Neural progenitor cell (in vitro differentiated cells): ENCODE data around the gene S100B. TPM values are rescaled to one million over a fixed set of nuclear protein-coding genes. Genes with fewer than 3 reads are reported as not detected.

Experiments used
- DNase-seq: peaks from one replicate; pipeline ENCODE4 v3.0.0-alpha.2; 2016; ENCODE audit warnings: low spot score
- H2AFZ ChIP-seq: fragments of 200-600 bp; sonication (generic); replicated peaks from 2 replicates; pipeline ENCODE4 v1.6.1; 2016; ENCODE audit warnings: antibody characterized with exemption
- H3F3A ChIP-seq: fragments of 200-600 bp; sonication (generic); 2 replicates; pipeline ENCODE4 v1.6.1; 2016; ENCODE audit warnings: antibody characterized with exemption, low read depth
- H3K27ac ChIP-seq: fragments of 200-600 bp; sonication (generic); 2 replicates; pipeline ENCODE4 v1.5.1; 2016; ENCODE audit warnings: mild to moderate bottlenecking
- H3K27me3 ChIP-seq: fragments of 200-600 bp; sonication (generic); 2 replicates; pipeline ENCODE4 v1.6.1; 2016; ENCODE audit warnings: mild to moderate bottlenecking, moderate library complexity
- H3K36me3 ChIP-seq: fragments of 200-600 bp; sonication (generic); 2 replicates; pipeline ENCODE4 v1.5.1; 2016
- H3K4me1 ChIP-seq: fragments of 200-600 bp; sonication (generic); 2 replicates; pipeline ENCODE4 v1.6.1; 2016; ENCODE audit warnings: mixed run types
- H3K4me2 ChIP-seq: fragments of 200-600 bp; sonication (generic); 2 replicates; pipeline ENCODE4 v1.6.1; 2016
- H3K4me3 ChIP-seq: fragments of 200-600 bp; sonication (generic); 2 replicates; pipeline ENCODE4 v1.5.1; 2016
- H3K79me2 ChIP-seq: fragments of 200-600 bp; sonication (generic); 2 replicates; pipeline ENCODE4 v1.6.1; 2016; ENCODE audit warnings: low read depth
- H3K9ac ChIP-seq: fragments of 200-600 bp; sonication (generic); 2 replicates; pipeline ENCODE4 v1.6.1; 2016
- H3K9me3 ChIP-seq: fragments of 200-600 bp; sonication (generic); 2 replicates; pipeline ENCODE4 v1.5.1; 2016; ENCODE audit warnings: low read depth
- H4K20me1 ChIP-seq: fragments of 200-600 bp; sonication (generic); 2 replicates; pipeline ENCODE4 v1.6.1; 2016; ENCODE audit warnings: low read depth
- H3K27ac Mint-ChIP-seq: 3 replicates; pipeline ENCODE4 v1.8.0; 2021; ENCODE audit warnings: mixed read lengths
- H3K27me3 Mint-ChIP-seq: 2 replicates; pipeline ENCODE4 v1.8.0; 2022; ENCODE audit warnings: low read depth, mild to moderate bottlenecking, inconsistent platforms, moderate library complexity, mixed read lengths; ENCODE audit not compliant: insufficient read depth
- H3K36me3 Mint-ChIP-seq: 3 replicates; pipeline ENCODE4 v1.8.0; 2021; ENCODE audit warnings: mixed read lengths
- H3K4me1 Mint-ChIP-seq: 3 replicates; pipeline ENCODE4 v1.8.0; 2021; ENCODE audit warnings: mixed read lengths
- H3K4me3 Mint-ChIP-seq: 3 replicates; pipeline ENCODE4 v1.8.0; 2021; ENCODE audit warnings: mild to moderate bottlenecking, moderate library complexity, mixed read lengths
- H3K9me3 Mint-ChIP-seq: 3 replicates; pipeline ENCODE4 v1.8.0; 2020; ENCODE audit warnings: mixed read lengths
- EZH2 ChIP-seq: fragments of 200-600 bp; sonication (generic); IDR thresholded peaks from 2 replicates; pipeline ENCODE4 v1.6.1; 2017; ENCODE audit warnings: antibody characterized with exemption, mild to moderate bottlenecking, moderate library complexity
- EZH2phosphoT487 ChIP-seq: fragments of 200-600 bp; sonication (generic); IDR thresholded peaks from 2 replicates; pipeline ENCODE4 v1.6.1; 2017; ENCODE audit warnings: antibody characterized with exemption
- total RNA-seq: library from RNA; depleted of rRNA; stranded (reverse); fragments of >200 nt; gene quantifications from 2 replicates; pipeline ENCODE4 v1.2.3, GENCODE V29; 2015; ENCODE audit warnings: low replicate concordance
- TF ChIP-seq, protein P1 (sequence below): fragments of 200-600 bp; sonication (generic); IDR thresholded peaks from 2 replicates; pipeline ENCODE4 v1.5.1; 2017; ENCODE audit warnings: antibody characterized with exemption, mild to moderate bottlenecking

Gene S100B
- total RNA-seq, 1 donor from 2014 or later = 0.60 TPM

DNA sequence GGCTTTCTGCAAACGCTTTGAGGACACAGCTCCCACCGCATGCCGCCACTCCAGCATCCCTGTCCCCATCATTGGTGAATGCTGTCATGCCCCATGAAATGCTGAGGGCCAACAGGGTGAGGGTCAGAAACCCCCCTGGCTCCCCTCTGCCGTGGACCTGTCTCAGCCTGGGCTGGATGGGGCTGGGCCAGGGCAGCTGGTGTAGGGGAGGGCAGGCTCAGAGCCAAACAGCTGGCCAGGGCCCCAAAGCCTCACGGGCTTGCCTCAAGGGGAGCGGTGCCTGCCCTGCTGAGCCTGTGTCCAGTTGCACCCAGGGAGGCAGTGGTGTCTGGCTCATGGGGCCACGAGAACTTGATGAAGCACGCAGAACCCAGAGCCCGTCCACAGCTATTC, 49.7 kb downstream of the S100B start:
- no peak for DNase-seq
- H3F3A ChIP-seq = no peaks in the 10 kb centered on the region
- H3K4me1 ChIP-seq = no peaks in the 10 kb centered on the region
- TF ChIP-seq, protein P1, sequence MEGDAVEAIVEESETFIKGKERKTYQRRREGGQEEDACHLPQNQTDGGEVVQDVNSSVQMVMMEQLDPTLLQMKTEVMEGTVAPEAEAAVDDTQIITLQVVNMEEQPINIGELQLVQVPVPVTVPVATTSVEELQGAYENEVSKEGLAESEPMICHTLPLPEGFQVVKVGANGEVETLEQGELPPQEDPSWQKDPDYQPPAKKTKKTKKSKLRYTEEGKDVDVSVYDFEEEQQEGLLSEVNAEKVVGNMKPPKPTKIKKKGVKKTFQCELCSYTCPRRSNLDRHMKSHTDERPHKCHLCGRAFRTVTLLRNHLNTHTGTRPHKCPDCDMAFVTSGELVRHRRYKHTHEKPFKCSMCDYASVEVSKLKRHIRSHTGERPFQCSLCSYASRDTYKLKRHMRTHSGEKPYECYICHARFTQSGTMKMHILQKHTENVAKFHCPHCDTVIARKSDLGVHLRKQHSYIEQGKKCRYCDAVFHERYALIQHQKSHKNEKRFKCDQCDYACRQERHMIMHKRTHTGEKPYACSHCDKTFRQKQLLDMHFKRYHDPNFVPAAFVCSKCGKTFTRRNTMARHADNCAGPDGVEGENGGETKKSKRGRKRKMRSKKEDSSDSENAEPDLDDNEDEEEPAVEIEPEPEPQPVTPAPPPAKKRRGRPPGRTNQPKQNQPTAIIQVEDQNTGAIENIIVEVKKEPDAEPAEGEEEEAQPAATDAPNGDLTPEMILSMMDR = no peak
- TF ChIP-seq EZH2phosphoT487 = no peak
- TF ChIP-seq EZH2 = no peak
- no peak overlapping the region for H3K27ac ChIP-seq
- Mint-ChIP-seq H3K9me3 (no peaks in the 10 kb centered on the region), H3K4me3 (no peak overlapping the region), H3K36me3 (peaks cover 34% of the 10 kb centered on the region), H3K4me1 (peaks cover 6% of the 10 kb centered on the region), H3K27ac (no peak overlapping the region), H3K27me3 (peaks cover 2% of the 10 kb centered on the region)
- H3K79me2 ChIP-seq = no peaks in the 10 kb centered on the region
- H3K4me2 ChIP-seq = no peak overlapping the region
- no peaks in the 10 kb centered on the region for H4K20me1 ChIP-seq
- no peak overlapping the region for H3K9ac ChIP-seq
- H3K36me3 ChIP-seq = no peaks in the 10 kb centered on the region
- no peaks in the 10 kb centered on the region for H3K27me3 ChIP-seq
- H3K9me3 ChIP-seq = no peaks in the 10 kb centered on the region
- H2AFZ ChIP-seq = no peak overlapping the region
- no peak overlapping the region for H3K4me3 ChIP-seq

DNA sequence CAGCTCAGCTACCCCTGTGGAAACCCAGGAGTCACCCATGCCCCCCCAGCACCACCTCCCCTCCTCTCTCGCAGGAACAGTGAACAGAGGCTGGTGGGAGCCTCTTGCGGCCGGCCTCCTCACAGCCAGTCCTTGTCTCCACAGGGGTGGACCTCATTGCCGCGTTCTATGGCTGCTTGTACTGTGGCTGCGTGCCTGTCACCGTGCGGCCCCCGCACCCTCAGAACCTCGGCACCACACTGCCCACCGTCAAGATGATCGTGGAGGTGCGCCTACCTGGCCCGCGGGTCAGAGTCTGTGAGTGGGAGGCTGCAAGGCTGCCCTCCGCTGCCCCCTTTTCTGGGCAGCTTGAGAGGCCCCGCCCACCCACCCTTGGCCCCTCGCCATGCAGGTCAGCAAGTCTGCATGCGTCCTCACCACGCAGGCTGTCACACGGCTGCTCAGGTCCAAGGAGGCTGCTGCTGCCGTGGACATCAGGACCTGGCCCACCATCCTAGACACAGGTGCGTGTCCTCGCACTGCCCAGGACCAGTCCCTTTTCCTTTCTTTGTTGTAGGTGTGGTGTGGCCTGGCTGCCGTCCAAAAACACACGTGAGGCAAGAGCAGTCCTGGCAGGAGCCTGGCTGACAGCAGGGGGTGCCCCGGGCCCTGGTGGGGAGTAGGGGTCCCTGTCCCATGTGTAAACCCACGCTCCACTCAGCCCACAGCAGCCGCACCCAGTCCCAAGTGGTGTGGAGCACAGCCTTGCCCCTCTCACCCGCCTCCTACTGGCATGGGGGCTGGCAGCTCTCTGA, 50.3 kb downstream of the S100B start:
- no peak overlapping the region for H3K4me3 ChIP-seq
- H3K4me1 ChIP-seq = no peaks in the 10 kb centered on the region
- no peak overlapping the region for H2AFZ ChIP-seq
- DNase-seq = no peak
- H3K27ac Mint-ChIP-seq = no peak overlapping the region
- H3K9ac ChIP-seq = no peak overlapping the region
- H3K9me3 ChIP-seq = no peaks in the 10 kb centered on the region
- no peak overlapping the region for H3K4me2 ChIP-seq
- no peaks in the 10 kb centered on the region for H3K79me2 ChIP-seq
- peaks cover 5% of the 10 kb centered on the region for H3K4me1 Mint-ChIP-seq
- H3F3A ChIP-seq = no peaks in the 10 kb centered on the region
- no peaks in the 10 kb centered on the region for H3K27me3 ChIP-seq
- H3K9me3 Mint-ChIP-seq = no peaks in the 10 kb centered on the region
- peaks cover 30% of the 10 kb centered on the region for H3K36me3 Mint-ChIP-seq
- no peak overlapping the region for H3K4me3 Mint-ChIP-seq
- H3K27ac ChIP-seq = no peak overlapping the region
- H3K36me3 ChIP-seq = no peaks in the 10 kb centered on the region
- H4K20me1 ChIP-seq = no peaks in the 10 kb centered on the region
- peaks cover 2% of the 10 kb centered on the region for H3K27me3 Mint-ChIP-seq
- TF ChIP-seq, protein P1 = no peak
- TF ChIP-seq EZH2phosphoT487 = no peak
- TF ChIP-seq EZH2 = no peak

GRCh38 chr21:46553993-46554392, 50.9 kb downstream of the S100B start:
- Histone ChIP-seq H3K36me3 (no peaks in the 10 kb centered on the region), H3K9me3 (no peaks in the 10 kb centered on the region)
- H3K36me3 Mint-ChIP-seq = peaks cover 30% of the 10 kb centered on the region

More at GRCh38 chr21:46553993-46554392, 50.9 kb downstream of the S100B start:
- Histone ChIP-seq H3K4me3 (no peak overlapping the region), H3K4me1 (no peaks in the 10 kb centered on the region), H3K4me2 (no peak overlapping the region), H3F3A (no peaks in the 10 kb centered on the region), H3K27ac (no peak overlapping the region), H4K20me1 (no peaks in the 10 kb centered on the region), H2AFZ (no peak overlapping the region), H3K9ac (no peak overlapping the region), H3K79me2 (no peaks in the 10 kb centered on the region), H3K27me3 (no peaks in the 10 kb centered on the region)
- DNase-seq = no peak
- Mint-ChIP-seq H3K4me3 (no peak overlapping the region), H3K27me3 (peaks cover 2% of the 10 kb centered on the region), H3K4me1 (no peaks in the 10 kb centered on the region), H3K27ac (no peak overlapping the region), H3K9me3 (no peaks in the 10 kb centered on the region)
- no peak for TF ChIP-seq EZH2phosphoT487
- TF ChIP-seq EZH2 = no peak
- TF ChIP-seq, protein P1 = no peak
